ENCODE results near the gene EHMT2.
A peak's percentile ranks its signal among the peaks of the same experiment; 100 is the strongest.
"Not testable (repeated sequence)": the region's sequence is repeated elsewhere in the genome, so short reads cannot be mapped to it uniquely, and the experiment has no call there.

Gene EHMT2

GRCh38 chr6:31897612-31898382 lies at the start of gene EHMT2:
Gene EHMT2 (minus strand): TSS chr6:31897698. CDS start chr6:31897677, 21 bp downstream.
- DNase-seq (ENCODE audit: low read depth in 2 of 2), result peak in 1 of 2 experiments; percentile 40

GRCh38 chr6:31947070-31947675 lies 49.7 kb upstream of the EHMT2 start:
- DNase-seq (ENCODE audit: low read depth in 2 of 2), result no peak

GRCh38 chr6:31946370-31946885 lies 48.9 kb upstream of the EHMT2 start:
- no peak for DNase-seq (ENCODE audit: low read depth in 2 of 2)

GRCh38 chr6:31945507-31946369 lies 48.2 kb upstream of the EHMT2 start, which contains the start of gene CFB:
Gene CFB (plus strand): TSS chr6:31946095. CDS start chr6:31946222, 127 bp downstream.
- peak; percentile 37 to 51 for DNase-seq (ENCODE audit: low read depth in 2 of 2)

GRCh38 chr6:31945154-31945506 lies 47.6 kb upstream of the EHMT2 start:
- DNase-seq (ENCODE audit: low read depth in 2 of 2), result no peak

GRCh38 chr6:31943742-31944141 lies 46.2 kb upstream of the EHMT2 start:
- no peak for DNase-seq (ENCODE audit: low read depth in 2 of 2)

GRCh38 chr6:31940256-31940664 lies 42.8 kb upstream of the EHMT2 start:
- DNase-seq (ENCODE audit: low read depth in 2 of 2), result no peak

GRCh38 chr6:31935823-31936222 lies 38.3 kb upstream of the EHMT2 start:
- DNase-seq (ENCODE audit: low read depth in 2 of 2), result no peak

- no peak for DNase-seq (ENCODE audit: low read depth in 2 of 2)
Observed at GRCh38 chr6:31935021-31935420, 37.5 kb upstream of the EHMT2 start.

GRCh38 chr6:31933537-31933936 lies 36.0 kb upstream of the EHMT2 start:
- no peak for DNase-seq (ENCODE audit: low read depth in 2 of 2)

GRCh38 chr6:31932137-31932536 lies 34.6 kb upstream of the EHMT2 start:
- not testable (repeated sequence) for DNase-seq (ENCODE audit: low read depth in 2 of 2)

- DNase-seq (ENCODE audit: low read depth in 2 of 2), result no peak
Observed at GRCh38 chr6:31930962-31931361, 33.5 kb upstream of the EHMT2 start.

- no peak for DNase-seq (ENCODE audit: low read depth in 2 of 2)
Observed at GRCh38 chr6:31928672-31928939, 31.1 kb upstream of the EHMT2 start.

GRCh38 chr6:31927863-31928671 lies 30.6 kb upstream of the EHMT2 start:
- DNase-seq (ENCODE audit: low read depth in 2 of 2), result no peak

GRCh38 chr6:31927242-31927862 lies 29.9 kb upstream of the EHMT2 start, which contains the start of gene C2:
Gene C2 (plus strand): TSS chr6:31927717. CDS start chr6:31927753, 36 bp downstream.
- DNase-seq (ENCODE audit: low read depth in 2 of 2), result no peak

- DNase-seq (ENCODE audit: low read depth in 2 of 2), result no peak
Observed at GRCh38 chr6:31922942-31923341, 25.4 kb upstream of the EHMT2 start.

GRCh38 chr6:31920811-31921210 lies 23.3 kb upstream of the EHMT2 start:
- DNase-seq (ENCODE audit: low read depth in 2 of 2), result no peak

GRCh38 chr6:31919624-31920303 lies 22.3 kb upstream of the EHMT2 start:
- DNase-seq (ENCODE audit: low read depth in 2 of 2), result no peak

GRCh38 chr6:31918069-31918720 lies 20.7 kb upstream of the EHMT2 start:
- no peak for DNase-seq (ENCODE audit: low read depth in 2 of 2)

GRCh38 chr6:31915756-31916155 lies 18.3 kb upstream of the EHMT2 start:
- DNase-seq (ENCODE audit: low read depth in 2 of 2), result no peak
